Testis (tissue), 3 donors: Measurements from ENCODE around the gene EHMT1. TPM values are rescaled to one million over a fixed set of nuclear protein-coding genes. Genes with fewer than 3 reads are reported as not detected.

Experiments used
- DNase-seq: peaks from one replicate; pipeline ENCODE4 v3.0.0-alpha.2; 2019
- H3K27ac ChIP-seq, 2 donors: fragments of 200-600 bp; sonication (generic); one replicate each; pipeline ENCODE4 v1.5.1; 2019
- H3K27me3 ChIP-seq: fragments of 200-600 bp; sonication (generic); one replicate; pipeline ENCODE4 v1.5.1; 2019
- H3K36me3 ChIP-seq: fragments of 200-600 bp; sonication (generic); one replicate; pipeline ENCODE4 v1.5.1; 2017; ENCODE audit warnings: low read depth; ENCODE audit errors: missing control alignments
- H3K4me1 ChIP-seq: fragments of 200-600 bp; sonication (generic); one replicate; pipeline ENCODE4 v1.5.1; 2019
- H3K4me3 ChIP-seq, 2 donors: fragments of 200-600 bp; sonication (generic); one replicate each; pipeline ENCODE4 v1.5.1; 2017 to 2019
- H3K9me3 ChIP-seq: fragments of 200-600 bp; sonication (generic); one replicate; pipeline ENCODE4 v1.5.1; 2017
- POLR2A ChIP-seq: fragments of 450-650 bp; IDR thresholded peaks from one replicate; pipeline ENCODE4 v1.6.1; 2017; ENCODE audit warnings: antibody characterized with exemption, mild to moderate bottlenecking, moderate library complexity
- WGBS, 2 donors: methylation state at CpG; one replicate each; pipeline ENCODE4 v1.1.5; 2018; 5-methylcytosine and 5-hydroxymethylcytosine counted together
- intact Hi-C: fragments of 100-400 bp; cut with DNase I; formaldehyde crosslinking; loops from one replicate; pipeline ENCODE4 v1.15.1; 2023; ENCODE audit warnings: low total_unique reads
- polyA plus RNA-seq: library from polyadenylated mRNA; stranded (reverse); fragments of 350-450 nt; fragmentation: Illumina TruSeq; extraction: RNeasy Lipid Tissue Mini Kit (QIAGEN cat#74804); gene quantifications from one replicate; pipeline ENCODE4 v1.2.3, GENCODE V29; 2014; ENCODE audit warnings: low read depth, low replicate concordance; ENCODE audit not compliant: insufficient read depth
- total RNA-seq, 2 donors: library from RNA; depleted of rRNA; stranded (reverse); fragments of >200 nt; gene quantifications; one replicate each; pipeline ENCODE4 v1.2.3, GENCODE V29; 2016
- TF ChIP-seq, protein P1 (sequence below), 3 experiments: fragments of 450-650 bp in 2 of 3; fragments of 200-600 bp in 1 of 3; sonication (generic) in 1 of 3; IDR thresholded peaks; one replicate each; pipeline ENCODE4 v1.5.1; 2016 to 2019; ENCODE audit warnings: antibody characterized with exemption in 3 of 3, mild to moderate bottlenecking in 2 of 3, moderate library complexity in 1 of 3

The EHMT1 gene
- total and polyA plus RNA-seq, 3 donors from 2014 or later = 116 to 207 (median 193) TPM

DNA sequence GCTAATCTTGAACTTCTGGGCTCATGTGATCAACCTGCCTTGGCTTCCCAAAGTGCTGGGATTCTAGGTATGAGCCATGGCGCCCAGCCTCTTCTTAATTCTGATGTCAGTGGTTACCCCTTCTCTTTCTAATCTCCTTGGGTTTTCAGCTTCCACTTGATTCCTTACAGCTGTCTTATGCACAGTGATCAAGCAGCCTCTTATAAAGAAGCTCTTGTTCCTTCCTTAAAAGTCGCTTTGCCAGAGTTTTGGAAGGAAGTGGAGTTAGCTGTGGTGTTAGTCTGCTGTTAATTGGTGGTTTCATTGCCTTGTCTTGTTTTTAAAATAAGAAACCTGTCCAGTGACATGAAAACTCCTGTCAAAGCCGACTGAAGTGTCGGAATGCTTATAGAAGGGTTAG lies 130.7 kb downstream of the EHMT1 start:
- intact Hi-C loops = no loop called here
- Histone ChIP-seq H3K9me3 (no peaks in the 10 kb centered on the region), H3K27me3 (no peaks in the 10 kb centered on the region), H3K4me1 (no peaks in the 10 kb centered on the region), H3K4me3 (no peak overlapping the region), H3K27ac (peak overlapping the region in 1 of 2 donors; percentile 33), H3K36me3 (no peaks in the 10 kb centered on the region)
- 65 to 75% methylated on average over 4 of the region's 4 CpGs for WGBS, 2 donors
- DNase-seq = no peak
- TF ChIP-seq POLR2A = no peak
- TF ChIP-seq, protein P1, sequence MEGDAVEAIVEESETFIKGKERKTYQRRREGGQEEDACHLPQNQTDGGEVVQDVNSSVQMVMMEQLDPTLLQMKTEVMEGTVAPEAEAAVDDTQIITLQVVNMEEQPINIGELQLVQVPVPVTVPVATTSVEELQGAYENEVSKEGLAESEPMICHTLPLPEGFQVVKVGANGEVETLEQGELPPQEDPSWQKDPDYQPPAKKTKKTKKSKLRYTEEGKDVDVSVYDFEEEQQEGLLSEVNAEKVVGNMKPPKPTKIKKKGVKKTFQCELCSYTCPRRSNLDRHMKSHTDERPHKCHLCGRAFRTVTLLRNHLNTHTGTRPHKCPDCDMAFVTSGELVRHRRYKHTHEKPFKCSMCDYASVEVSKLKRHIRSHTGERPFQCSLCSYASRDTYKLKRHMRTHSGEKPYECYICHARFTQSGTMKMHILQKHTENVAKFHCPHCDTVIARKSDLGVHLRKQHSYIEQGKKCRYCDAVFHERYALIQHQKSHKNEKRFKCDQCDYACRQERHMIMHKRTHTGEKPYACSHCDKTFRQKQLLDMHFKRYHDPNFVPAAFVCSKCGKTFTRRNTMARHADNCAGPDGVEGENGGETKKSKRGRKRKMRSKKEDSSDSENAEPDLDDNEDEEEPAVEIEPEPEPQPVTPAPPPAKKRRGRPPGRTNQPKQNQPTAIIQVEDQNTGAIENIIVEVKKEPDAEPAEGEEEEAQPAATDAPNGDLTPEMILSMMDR (IDR thresholded peaks at IDR 0.05) = no peak

DNA sequence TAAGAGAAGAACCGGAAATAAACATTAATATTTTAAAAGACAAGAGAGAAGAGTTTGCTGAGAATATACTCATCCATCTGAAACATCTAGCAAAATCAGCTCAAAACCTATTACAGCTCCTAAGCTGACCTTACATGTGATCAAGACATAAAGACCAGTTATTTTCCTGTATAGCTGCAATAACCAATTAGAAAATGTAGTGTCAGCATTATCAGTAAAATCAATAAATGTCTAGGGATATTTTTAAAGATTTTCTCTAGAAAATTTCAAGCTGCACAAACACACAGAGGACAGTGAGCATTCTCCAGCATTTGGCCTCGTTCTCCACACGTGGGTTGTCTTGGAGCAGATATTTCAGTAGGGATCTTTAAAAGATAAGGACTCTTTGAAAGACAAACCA lies 131.2 kb downstream of the EHMT1 start:
- Histone ChIP-seq H3K36me3 (no peaks in the 10 kb centered on the region), H3K4me1 (no peaks in the 10 kb centered on the region), H3K4me3 (no peak overlapping the region), H3K27ac (no peak overlapping the region), H3K27me3 (no peaks in the 10 kb centered on the region), H3K9me3 (no peaks in the 10 kb centered on the region)
- TF ChIP-seq POLR2A = no peak
- TF ChIP-seq, protein P1 (IDR thresholded peaks at IDR 0.05) = no peak
- DNase-seq = no peak
- intact Hi-C loops = no loop called here
- WGBS, 2 donors = 42 to 53% methylated on average over 3 of the region's 3 CpGs

GRCh38 chr9:137750566-137750965 lies 131.8 kb downstream of the EHMT1 start:
- H3K4me1 ChIP-seq = no peaks in the 10 kb centered on the region
- no peaks in the 10 kb centered on the region for H3K36me3 ChIP-seq
- no peak overlapping the region for H3K4me3 ChIP-seq
- TF ChIP-seq, protein P1 (IDR thresholded peaks at IDR 0.05) = no peak
- TF ChIP-seq POLR2A = no peak
- no peak for DNase-seq
- no peaks in the 10 kb centered on the region for H3K9me3 ChIP-seq
- intact Hi-C loops = no loop called here
- no peak overlapping the region for H3K27ac ChIP-seq
- no peaks in the 10 kb centered on the region for H3K27me3 ChIP-seq
- 94 to 97% methylated on average over 10 of the region's 10 CpGs for WGBS, 2 donors

- no peaks in the 10 kb centered on the region for H3K4me1 ChIP-seq
- intact Hi-C loops = no loop called here
- no peaks in the 10 kb centered on the region for H3K9me3 ChIP-seq
- DNase-seq = no peak
- no peaks in the 10 kb centered on the region for H3K27me3 ChIP-seq
- H3K36me3 ChIP-seq = no peaks in the 10 kb centered on the region
- no peak for TF ChIP-seq POLR2A
- TF ChIP-seq, protein P1 (IDR thresholded peaks at IDR 0.05) = no peak
- H3K27ac ChIP-seq = no peak overlapping the region
- WGBS, 2 donors = 93 to 98% methylated on average over 5 of the region's 5 CpGs
- H3K4me3 ChIP-seq = no peak overlapping the region
Observed at GRCh38 chr9:137751616-137752015, 132.8 kb downstream of the EHMT1 start.

GRCh38 chr9:137752426-137752825 lies 133.6 kb downstream of the EHMT1 start:
- Histone ChIP-seq H3K9me3 (no peaks in the 10 kb centered on the region), H3K27ac (no peak overlapping the region), H3K36me3 (no peaks in the 10 kb centered on the region), H3K4me1 (no peaks in the 10 kb centered on the region), H3K27me3 (no peaks in the 10 kb centered on the region), H3K4me3 (no peak overlapping the region)
- intact Hi-C loops = no loop called here
- TF ChIP-seq POLR2A = no peak
- TF ChIP-seq, protein P1 (IDR thresholded peaks at IDR 0.05) = no peak
- WGBS, 2 donors = 86 to 88% methylated on average over 14 of the region's 14 CpGs
- DNase-seq = no peak
